Endodermal cell (in vitro differentiated cells): Measurements from ENCODE around the gene CLIP1. TPM values are rescaled to one million over a fixed set of nuclear protein-coding genes. Genes with fewer than 3 reads are reported as not detected.
A peak's percentile ranks its signal among the peaks of the same experiment; 100 is the strongest.

Source experiments
- DNase-seq: peaks from one replicate; pipeline ENCODE4 v3.0.0-alpha.2; 2017
- H3K27ac ChIP-seq: 2 replicates; pipeline ENCODE4 v1.5.1; 2013; ENCODE audit warnings: mild to moderate bottlenecking, low read depth, low read length, moderate library complexity
- H3K27me3 ChIP-seq: 2 replicates; pipeline ENCODE4 v1.6.1; 2013; ENCODE audit warnings: mild to moderate bottlenecking, low read length, moderate library complexity; ENCODE audit not compliant: insufficient read depth, control insufficient read depth, poor library complexity, severe bottlenecking
- H3K36me3 ChIP-seq: 2 replicates; pipeline ENCODE4 v1.7.0; 2013; ENCODE audit warnings: mild to moderate bottlenecking, low read length, moderate library complexity; ENCODE audit not compliant: control insufficient read depth, insufficient read depth
- H3K4me1 ChIP-seq: one replicate; pipeline ENCODE4 v1.7.0; 2013; ENCODE audit warnings: low read length; ENCODE audit not compliant: control insufficient read depth, insufficient read depth
- H3K4me3 ChIP-seq: 2 replicates; pipeline ENCODE4 v1.5.1; 2013; ENCODE audit warnings: mild to moderate bottlenecking, low read length, moderate library complexity
- H3K9ac ChIP-seq: 2 replicates; pipeline ENCODE4 v1.6.1; 2013; ENCODE audit warnings: mild to moderate bottlenecking, low read length, moderate library complexity; ENCODE audit not compliant: poor library complexity, severe bottlenecking; ENCODE audit errors: extremely low read depth
- H3K9me3 ChIP-seq: 2 replicates; pipeline ENCODE4 v1.6.1; 2013; ENCODE audit warnings: mild to moderate bottlenecking, low read length, moderate library complexity; ENCODE audit not compliant: control insufficient read depth
- H3K27ac Mint-ChIP-seq: 2 replicates; pipeline ENCODE4 v1.8.0; 2020; ENCODE audit warnings: mixed read lengths
- H3K27me3 Mint-ChIP-seq: 2 replicates; pipeline ENCODE4 v1.8.0; 2021; ENCODE audit warnings: mild to moderate bottlenecking, mixed read lengths; ENCODE audit not compliant: insufficient read depth
- H3K36me3 Mint-ChIP-seq: 2 replicates; pipeline ENCODE4 v1.8.0; 2020; ENCODE audit warnings: low read depth, mixed read lengths
- H3K4me1 Mint-ChIP-seq: 2 replicates; pipeline ENCODE4 v1.8.0; 2020; ENCODE audit warnings: mixed read lengths
- H3K4me3 Mint-ChIP-seq: 2 replicates; pipeline ENCODE4 v1.8.0; 2020; ENCODE audit warnings: mild to moderate bottlenecking, moderate library complexity, mixed read lengths
- H3K9me3 Mint-ChIP-seq: 2 replicates; pipeline ENCODE4 v1.8.0; 2020; ENCODE audit warnings: mild to moderate bottlenecking, mixed read lengths
- CTCF ChIP-seq: fragments of 200-600 bp; sonication (generic); conservative IDR thresholded peaks from 2 replicates; pipeline ENCODE4 v1.5.0; 2021; ENCODE audit warnings: antibody characterized with exemption, mild to moderate bottlenecking
- WGBS, 2 experiments: methylation state at CpG; one replicate each; pipeline versions ENCODE4 v1.1.5 to v1.1.7; 2013; ENCODE audit warnings: missing lambda C conversion rate in 2 of 2, mixed read lengths in 1 of 2; ENCODE audit not compliant: insufficient coverage in 1 of 2, insufficient read length in 1 of 2; 5-methylcytosine and 5-hydroxymethylcytosine counted together
- total RNA-seq, 2 donors: library from RNA; stranded (reverse); fragmentation: NEBNext Ultra II Directional in 1 of 2; extraction: Animal tissue kit (Norgen Biotek cat#: 25700) in 1 of 2; gene quantifications; 2 replicates in 1 of 2; 3 replicates in 1 of 2; pipeline ENCODE4 v1.2.1, GENCODE V29; 2021

Gene CLIP1
- total RNA-seq, 2 donors from 2014 or later = 56.5 to 65.1 TPM

DNA sequence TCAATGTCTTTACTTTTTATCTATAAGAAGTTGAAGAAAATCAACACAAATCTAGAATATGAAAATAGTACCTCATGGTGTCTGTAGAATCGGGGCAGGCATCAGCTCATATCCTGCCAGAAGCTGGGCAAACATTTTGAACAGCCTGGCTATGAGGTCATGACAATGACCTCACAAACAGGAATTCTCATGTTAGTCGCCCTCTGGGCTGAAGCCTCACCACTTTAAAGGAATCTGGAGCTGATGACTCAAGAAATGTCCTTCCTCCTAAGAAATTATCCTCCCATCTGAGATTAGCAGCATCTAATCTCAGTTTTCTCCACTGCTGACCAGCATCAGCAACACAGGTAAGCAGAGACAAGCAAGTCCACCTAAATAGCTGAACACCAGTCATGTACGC is 27.1 kb downstream of the CLIP1 start:
- Mint-ChIP-seq H3K27ac (peak overlapping the region; percentile 11), H3K4me1 (peaks cover 13% of the 10 kb centered on the region), H3K27me3 (no peaks in the 10 kb centered on the region), H3K36me3 (peaks cover 5% of the 10 kb centered on the region), H3K4me3 (no peak overlapping the region), H3K9me3 (no peaks in the 10 kb centered on the region)
- H3K36me3 ChIP-seq = peaks cover 4% of the 10 kb centered on the region
- H3K4me1 ChIP-seq = peaks cover 8% of the 10 kb centered on the region
- H3K27ac ChIP-seq = no peak overlapping the region
- no peak overlapping the region for H3K9ac ChIP-seq
- WGBS, 2 experiments = 83 to 87% methylated on average over 2 to 3 of the region's 3 CpGs
- no peak overlapping the region for H3K4me3 ChIP-seq
- no peaks in the 10 kb centered on the region for H3K27me3 ChIP-seq
- no peaks in the 10 kb centered on the region for H3K9me3 ChIP-seq
- no peak for TF ChIP-seq CTCF
- no peak for DNase-seq

DNA sequence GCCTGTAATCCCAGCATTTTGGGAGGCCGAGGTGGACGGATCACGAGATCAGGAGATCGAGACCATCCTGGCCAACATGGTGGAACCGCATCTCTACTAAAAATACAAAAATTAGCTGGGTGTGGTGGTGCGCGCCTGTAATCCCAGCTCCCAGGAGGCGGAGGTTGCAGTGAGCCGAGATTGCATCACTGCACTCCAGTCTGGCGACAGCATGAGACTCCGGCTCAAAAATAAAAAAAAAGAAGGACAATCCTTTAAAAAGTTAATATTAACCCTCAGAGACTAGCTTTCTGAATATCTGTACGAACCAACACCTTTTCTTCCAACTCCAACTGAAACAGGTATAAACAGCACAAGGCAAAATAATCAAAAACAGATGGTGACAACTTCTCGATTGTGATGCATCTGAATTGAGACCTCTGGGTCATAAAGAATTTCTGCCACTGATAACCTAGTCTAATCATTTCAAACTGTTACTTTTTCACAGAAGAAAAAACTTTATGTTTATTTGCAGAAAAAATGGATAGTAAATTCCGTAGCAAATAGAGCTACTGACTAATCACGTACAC is 27.8 kb downstream of the CLIP1 start:
- peaks cover 7% of the 10 kb centered on the region for H3K4me1 Mint-ChIP-seq

DNA sequence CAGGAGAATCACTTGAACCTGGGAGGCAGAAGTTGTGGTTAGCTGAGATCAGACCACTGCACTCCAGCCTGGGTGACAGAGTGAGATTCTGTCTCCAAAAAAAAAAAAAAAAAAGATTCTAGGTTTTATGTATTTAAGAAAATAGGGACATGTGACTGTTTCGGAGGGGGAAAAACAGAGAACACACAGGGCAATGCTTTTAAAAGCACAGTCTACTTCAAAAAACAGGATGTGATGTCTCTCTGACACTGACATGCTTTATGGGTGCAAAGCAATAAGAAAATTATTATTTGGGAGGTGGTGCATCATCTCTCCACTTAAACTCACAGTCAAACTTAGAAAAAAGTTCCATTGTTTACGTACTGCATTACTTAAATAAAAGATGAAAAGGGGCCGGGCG is 28.7 kb downstream of the CLIP1 start:
- H3K27ac ChIP-seq = no peak overlapping the region
- Mint-ChIP-seq H3K4me1 (no peaks in the 10 kb centered on the region), H3K27me3 (no peaks in the 10 kb centered on the region), H3K36me3 (peaks cover 13% of the 10 kb centered on the region), H3K27ac (no peak overlapping the region), H3K9me3 (no peaks in the 10 kb centered on the region), H3K4me3 (no peak overlapping the region)
- no peaks in the 10 kb centered on the region for H3K9me3 ChIP-seq
- WGBS, 2 experiments = 98 to 99% methylated on average over 4 of the region's 4 CpGs
- no peak for DNase-seq
- no peaks in the 10 kb centered on the region for H3K27me3 ChIP-seq
- no peak overlapping the region for H3K9ac ChIP-seq
- peaks cover 4% of the 10 kb centered on the region for H3K36me3 ChIP-seq
- no peaks in the 10 kb centered on the region for H3K4me1 ChIP-seq
- no peak for TF ChIP-seq CTCF
- no peak overlapping the region for H3K4me3 ChIP-seq

More for the DNA sequence above, 27.8 kb downstream of the CLIP1 start:
- Histone ChIP-seq H3K9ac (no peak overlapping the region), H3K4me3 (no peak overlapping the region), H3K27ac (no peak overlapping the region), H3K36me3 (peaks cover 4% of the 10 kb centered on the region), H3K4me1 (peaks cover 2% of the 10 kb centered on the region), H3K27me3 (no peaks in the 10 kb centered on the region), H3K9me3 (no peaks in the 10 kb centered on the region)
- Mint-ChIP-seq H3K36me3 (peaks cover 8% of the 10 kb centered on the region), H3K27ac (no peak overlapping the region), H3K27me3 (no peaks in the 10 kb centered on the region), H3K9me3 (no peaks in the 10 kb centered on the region), H3K4me3 (no peak overlapping the region)
- DNase-seq = no peak
- WGBS, 2 experiments = 97 to 100% methylated on average over 12 to 15 of the region's 15 CpGs
- no peak for TF ChIP-seq CTCF
